BJ (cell line): ENCODE data around the gene IFNL4. TPM values are rescaled to one million over a fixed set of nuclear protein-coding genes. Genes with fewer than 3 reads are reported as not detected.

Experiments
- CTCF ChIA-PET: fragments of 350-600 bp; formaldehyde crosslinking; extraction: SDS; loops from one replicate; lab custom pipeline; 2021; ENCODE audit warnings: antibody characterized with exemption, inconsistent platforms; lab: Yijun Ruan, JAX
- POLR2A ChIA-PET: fragments of 300-600 bp; sonication (Branson Sonifier 250); formaldehyde crosslinking; extraction: SDS; loops from one replicate; lab custom pipeline; 2021; ENCODE audit warnings: antibody characterized with exemption; lab: Charles Lee
- DNase-seq: peaks from one replicate; pipeline ENCODE4 v3.0.0-alpha.2; 2011; ENCODE audit warnings: low read depth
- H3K27me3 ChIP-seq: 2 replicates; pipeline ENCODE4 v1.6.0; 2011; ENCODE audit warnings: low read length; ENCODE audit not compliant: control insufficient read depth, insufficient read depth
- H3K36me3 ChIP-seq: 2 replicates; pipeline ENCODE4 v1.5.1; 2011; ENCODE audit warnings: low read length; ENCODE audit not compliant: control insufficient read depth, insufficient read depth
- H3K4me3 ChIP-seq: 2 replicates; pipeline ENCODE4 v1.5.1; 2011; ENCODE audit warnings: low read depth, mild to moderate bottlenecking, control low read depth, low read length
- polyA plus RNA-seq: library from polyadenylated mRNA; depleted of rRNA; stranded (reverse); fragments of >200 nt; gene quantifications from 2 replicates; pipeline ENCODE4 v1.2.3, GENCODE V29; 2011
- TF ChIP-seq, protein P1 (sequence below): IDR thresholded peaks from 2 replicates; pipeline ENCODE4 v1.5.1; 2011; ENCODE audit warnings: low read depth, mild to moderate bottlenecking, control low read depth, inconsistent platforms, low read length, moderate library complexity; ENCODE audit not compliant: insufficient read depth

Gene IFNL4
- polyA plus RNA-seq, 1 experiment, result not detected

DNA sequence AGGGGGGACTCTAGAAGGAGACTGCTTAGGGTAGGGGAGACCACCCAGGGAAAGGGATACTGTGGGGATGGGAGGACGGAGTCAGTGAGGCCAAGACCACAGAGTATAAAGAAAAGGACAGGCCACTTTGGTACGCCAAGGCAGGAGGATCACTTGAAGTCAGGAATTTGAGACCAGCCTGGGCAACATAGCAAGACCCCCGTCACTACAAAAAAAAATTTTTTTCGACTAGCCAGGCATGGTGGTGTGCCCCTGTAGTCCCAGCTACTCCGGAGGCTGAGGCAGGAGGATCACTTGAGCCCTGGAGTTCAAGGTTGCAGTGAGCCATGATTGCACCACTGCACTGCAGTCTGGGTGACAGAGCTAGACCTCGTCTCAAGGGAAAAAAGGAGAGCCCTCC, 10.4 kb downstream of the IFNL4 start:
- CTCF ChIA-PET, result no interaction called here
- POLR2A ChIA-PET, result no interaction called here

DNA sequence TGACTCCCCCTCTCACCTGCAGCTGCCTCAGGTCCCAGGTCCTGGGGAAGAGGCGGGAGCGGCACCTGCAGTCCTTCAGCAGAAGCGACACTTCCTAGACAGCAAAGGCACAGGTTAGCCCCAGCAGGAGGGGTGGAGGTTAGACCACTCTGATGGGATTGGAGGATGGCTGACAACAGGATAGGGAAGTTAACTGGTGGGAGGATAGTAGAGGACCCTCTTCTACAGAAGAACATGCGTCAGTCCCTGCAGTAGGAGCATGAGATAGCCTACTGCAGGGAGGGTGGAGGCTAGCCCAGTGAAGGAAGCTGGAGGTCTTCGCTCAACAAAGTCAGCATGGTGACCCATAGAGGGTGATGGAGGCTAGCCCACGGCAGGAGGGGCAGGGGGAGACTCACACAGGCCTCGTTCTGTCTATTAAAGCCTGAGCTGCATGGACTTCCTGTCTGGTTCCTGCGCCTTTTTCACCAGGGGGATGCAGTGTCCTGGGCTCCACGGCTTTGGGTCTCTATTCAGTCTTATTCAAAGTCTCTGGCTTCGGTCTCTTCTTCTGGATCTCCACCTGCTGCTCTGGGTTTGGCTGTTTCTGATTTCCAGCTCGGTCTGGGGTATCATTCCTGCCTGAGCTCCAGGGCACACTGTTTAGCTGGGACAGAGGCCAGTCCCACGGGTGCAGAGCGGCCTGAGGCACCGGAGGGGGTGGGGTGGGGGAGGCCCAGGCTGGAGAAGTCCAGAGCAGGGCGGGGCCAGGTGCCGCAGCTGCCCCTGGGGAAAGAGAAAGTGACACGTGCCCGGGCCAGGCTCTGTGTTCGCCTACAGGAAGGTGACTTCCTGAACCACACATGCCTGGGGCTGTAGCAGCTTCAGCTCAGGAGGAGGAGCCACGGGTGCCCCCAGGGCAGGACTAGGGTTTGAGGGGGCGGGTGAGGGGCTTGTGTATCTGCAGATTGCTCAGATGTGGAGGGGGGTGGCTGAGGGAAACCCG, 11.2 kb downstream of the IFNL4 start:
- no peak overlapping the region for H3K4me3 ChIP-seq
- no peak for DNase-seq
- ChIA-PET CTCF (interaction anchor here (0.6 to 1.9 kb wide), 2 partner anchors 10 to 43 kb away, joined by 3 to 5 read pairs; no protein-coding TSS in a partner anchor), POLR2A (no interaction called here)
- H3K36me3 ChIP-seq, result no peaks in the 10 kb centered on the region
- TF ChIP-seq, protein P1, sequence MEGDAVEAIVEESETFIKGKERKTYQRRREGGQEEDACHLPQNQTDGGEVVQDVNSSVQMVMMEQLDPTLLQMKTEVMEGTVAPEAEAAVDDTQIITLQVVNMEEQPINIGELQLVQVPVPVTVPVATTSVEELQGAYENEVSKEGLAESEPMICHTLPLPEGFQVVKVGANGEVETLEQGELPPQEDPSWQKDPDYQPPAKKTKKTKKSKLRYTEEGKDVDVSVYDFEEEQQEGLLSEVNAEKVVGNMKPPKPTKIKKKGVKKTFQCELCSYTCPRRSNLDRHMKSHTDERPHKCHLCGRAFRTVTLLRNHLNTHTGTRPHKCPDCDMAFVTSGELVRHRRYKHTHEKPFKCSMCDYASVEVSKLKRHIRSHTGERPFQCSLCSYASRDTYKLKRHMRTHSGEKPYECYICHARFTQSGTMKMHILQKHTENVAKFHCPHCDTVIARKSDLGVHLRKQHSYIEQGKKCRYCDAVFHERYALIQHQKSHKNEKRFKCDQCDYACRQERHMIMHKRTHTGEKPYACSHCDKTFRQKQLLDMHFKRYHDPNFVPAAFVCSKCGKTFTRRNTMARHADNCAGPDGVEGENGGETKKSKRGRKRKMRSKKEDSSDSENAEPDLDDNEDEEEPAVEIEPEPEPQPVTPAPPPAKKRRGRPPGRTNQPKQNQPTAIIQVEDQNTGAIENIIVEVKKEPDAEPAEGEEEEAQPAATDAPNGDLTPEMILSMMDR, result no peak
- H3K27me3 ChIP-seq, result peaks cover 7% of the 10 kb centered on the region

More for the DNA sequence above, 10.4 kb downstream of the IFNL4 start:
- TF ChIP-seq, protein P1, result no peak
- Histone ChIP-seq H3K4me3 (no peak overlapping the region), H3K36me3 (no peaks in the 10 kb centered on the region), H3K27me3 (peaks cover 7% of the 10 kb centered on the region)
- DNase-seq, result no peak

DNA sequence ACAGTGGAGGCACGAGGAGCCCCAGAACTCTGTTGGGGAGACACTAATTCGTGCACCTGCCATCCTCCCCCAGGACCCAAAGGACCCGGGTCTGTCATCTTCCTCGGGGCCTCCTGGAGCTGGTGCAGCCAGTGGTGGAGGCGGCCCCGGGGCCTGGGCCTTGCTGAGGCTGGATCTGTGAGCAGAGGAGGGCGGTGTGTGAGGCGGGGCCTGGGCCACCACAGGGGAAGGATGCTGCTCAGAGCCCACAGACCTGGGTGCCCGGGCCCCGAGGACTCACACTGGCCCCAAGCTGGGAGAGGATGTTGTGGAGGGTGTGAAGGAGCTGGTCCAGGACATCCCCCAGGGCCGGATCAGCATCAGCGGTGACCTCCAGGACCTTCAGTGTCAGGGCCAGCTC, 12.1 kb downstream of the IFNL4 start:
- peaks cover 7% of the 10 kb centered on the region for H3K27me3 ChIP-seq
- ChIA-PET CTCF (interaction anchor here (1.9 kb wide), 1 partner anchor 11 kb away, joined by 5 read pairs; no protein-coding TSS in a partner anchor), POLR2A (no interaction called here)
- DNase-seq, result no peak
- H3K4me3 ChIP-seq, result no peak overlapping the region
- TF ChIP-seq, protein P1, result no peak
- H3K36me3 ChIP-seq, result no peaks in the 10 kb centered on the region

DNA sequence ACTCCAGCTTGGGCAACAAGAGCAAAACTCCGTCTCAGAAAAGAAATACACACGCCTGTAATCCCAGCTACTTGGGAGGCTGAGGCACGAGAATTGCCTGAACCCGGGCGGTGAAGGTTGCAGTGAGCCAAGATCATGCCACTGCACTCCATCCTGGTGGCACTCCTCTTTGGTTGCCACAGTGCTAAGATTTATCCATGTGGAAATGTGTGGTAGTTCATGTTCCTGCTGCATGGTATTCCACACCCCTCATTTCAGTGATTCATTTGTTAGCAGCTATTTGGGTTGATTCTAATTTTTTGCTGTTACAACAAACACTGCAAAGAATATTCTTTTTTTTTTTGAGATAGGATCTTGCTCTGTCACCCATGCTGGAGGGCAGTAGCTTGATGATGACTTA, 15.9 kb downstream of the IFNL4 start:
- TF ChIP-seq, protein P1, result no peak
- ChIA-PET POLR2A (no interaction called here), CTCF (no interaction called here)
- DNase-seq, result no peak
- H3K36me3 ChIP-seq, result no peaks in the 10 kb centered on the region
- H3K4me3 ChIP-seq, result no peak overlapping the region
- H3K27me3 ChIP-seq, result peaks cover 5% of the 10 kb centered on the region

DNA sequence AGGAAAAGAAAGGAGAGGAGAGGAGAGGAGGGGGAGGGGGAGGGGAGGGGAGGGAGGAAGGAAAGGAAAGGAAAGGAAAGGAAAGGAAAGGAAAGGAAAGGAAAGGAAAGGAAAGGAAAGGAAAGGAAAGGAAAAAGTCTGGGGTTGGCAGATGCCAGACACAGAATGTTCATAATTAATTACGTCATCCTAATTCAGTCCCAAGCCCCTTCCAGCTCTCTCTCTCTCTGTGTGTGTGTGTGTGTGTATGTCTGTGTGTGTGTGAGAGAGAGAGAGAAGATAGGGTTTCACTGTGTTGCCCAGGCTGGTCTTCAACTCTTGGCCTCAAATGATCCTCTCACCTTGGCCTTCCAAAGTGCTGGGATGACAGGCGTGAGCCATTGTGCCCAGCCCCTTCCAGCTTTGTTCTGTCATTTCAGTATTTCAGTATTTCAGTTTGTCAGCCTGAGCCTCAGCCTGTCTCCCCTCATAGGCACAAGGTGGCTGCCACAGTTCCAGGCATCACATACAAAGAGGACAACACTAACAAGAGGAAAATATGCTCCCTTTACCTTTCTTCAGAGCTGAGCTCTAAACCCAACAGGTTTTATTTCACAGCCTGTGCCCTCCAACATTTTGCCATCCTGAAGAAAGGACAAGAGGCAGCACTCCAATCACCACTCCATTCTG, 18.4 kb downstream of the IFNL4 start:
- TF ChIP-seq, protein P1, result no peak

More for the DNA sequence above, 18.4 kb downstream of the IFNL4 start:
- DNase-seq, result no peak
- CTCF ChIA-PET, result interaction anchor here (0.6 kb wide), 1 partner anchor 36 kb away, joined by 3 read pairs; no protein-coding TSS in a partner anchor
- POLR2A ChIA-PET, result no interaction called here
- H3K4me3 ChIP-seq, result no peak overlapping the region
- no peaks in the 10 kb centered on the region for H3K36me3 ChIP-seq
- H3K27me3 ChIP-seq, result no peaks in the 10 kb centered on the region; the same call in 1 of the 2 replicates
